Esophagus mucosa (tissue), 1 donor: ENCODE data around the gene ROMO1. TPM values are rescaled to one million over a fixed set of nuclear protein-coding genes. Genes with fewer than 3 reads are reported as not detected.

Source experiments
- ATAC-seq: fragments of 200-7000 bp; cut with Tn5 transposase; one replicate; pipeline ENCODE4 v1.9.1; 2020
- total RNA-seq: library from RNA; stranded (reverse); gene quantifications from one replicate; pipeline ENCODE4 v1.2.4, GENCODE V29; 2023
- donor health status: DM: yes; HTN: yes; CAD: no.

Gene ROMO1
- total RNA-seq = 136 TPM

DNA sequence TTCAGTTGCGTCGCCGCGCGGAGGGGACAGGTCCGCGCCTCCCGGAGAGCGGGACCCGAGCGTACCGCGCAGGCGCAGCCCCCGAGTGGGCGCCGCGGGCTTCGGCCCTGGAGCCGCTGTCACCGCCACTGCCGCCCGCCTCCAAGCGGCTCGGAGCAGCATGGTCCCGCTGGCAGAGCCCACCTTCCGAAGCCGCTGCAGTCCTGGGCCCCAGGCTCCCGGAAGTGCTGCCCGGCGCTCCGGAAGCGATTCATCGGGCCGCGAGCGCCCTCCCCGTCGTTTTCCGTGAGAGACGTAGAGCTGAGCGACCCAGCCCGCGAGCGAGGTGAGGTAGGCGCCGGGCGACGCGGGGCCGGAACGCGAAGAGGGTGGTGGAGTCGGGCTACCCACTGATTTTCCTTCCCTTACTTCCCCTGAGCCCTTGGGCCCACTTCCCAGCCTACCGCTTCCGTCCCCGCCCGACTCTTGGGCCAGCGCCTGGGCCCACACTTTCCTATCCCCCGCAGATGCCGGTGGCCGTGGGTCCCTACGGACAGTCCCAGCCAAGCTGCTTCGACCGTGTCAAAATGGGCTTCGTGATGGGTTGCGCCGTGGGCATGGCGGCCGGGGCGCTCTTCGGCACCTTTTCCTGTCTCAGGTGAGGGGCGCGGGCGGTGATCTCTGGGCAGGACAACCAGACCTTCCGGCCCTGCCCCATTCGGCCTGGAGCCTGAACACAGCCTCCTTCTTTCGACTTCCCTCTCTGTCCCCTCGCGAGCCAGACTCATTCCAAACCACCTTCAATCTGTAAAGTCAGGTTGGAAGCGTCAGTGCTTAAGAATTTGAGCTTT lies at the start of gene ROMO1, which contains the start of gene NFS1:
TSS of gene ROMO1 (plus strand) at position 279 of the 830 bp plus-strand sequence. CDS start at position 507, 228 bp downstream.
TSS of gene NFS1 (minus strand) at position 226 of the 830 bp plus-strand sequence. CDS start at position 162, 64 bp downstream.
- peak; percentile 86 for ATAC-seq

DNA sequence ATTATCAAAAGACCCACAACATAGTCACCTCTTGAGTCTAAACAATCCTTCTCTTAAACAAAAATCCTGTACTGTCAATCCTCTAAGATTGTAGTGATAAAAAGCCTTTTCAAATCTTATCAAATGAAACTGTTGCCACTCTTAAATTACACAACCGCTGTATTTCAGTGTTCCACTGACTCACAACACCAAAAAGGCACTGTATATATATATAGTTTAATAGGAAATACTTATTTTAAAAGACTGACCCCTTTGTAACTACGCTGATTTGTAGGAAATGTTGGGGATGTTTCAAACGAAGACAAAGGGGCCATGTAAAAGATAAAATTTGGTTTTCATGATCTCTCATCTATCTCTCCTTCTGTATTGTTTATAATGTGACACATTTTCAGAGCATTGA lies 48.6 kb upstream of the ROMO1 start:
- ATAC-seq = no peak

DNA sequence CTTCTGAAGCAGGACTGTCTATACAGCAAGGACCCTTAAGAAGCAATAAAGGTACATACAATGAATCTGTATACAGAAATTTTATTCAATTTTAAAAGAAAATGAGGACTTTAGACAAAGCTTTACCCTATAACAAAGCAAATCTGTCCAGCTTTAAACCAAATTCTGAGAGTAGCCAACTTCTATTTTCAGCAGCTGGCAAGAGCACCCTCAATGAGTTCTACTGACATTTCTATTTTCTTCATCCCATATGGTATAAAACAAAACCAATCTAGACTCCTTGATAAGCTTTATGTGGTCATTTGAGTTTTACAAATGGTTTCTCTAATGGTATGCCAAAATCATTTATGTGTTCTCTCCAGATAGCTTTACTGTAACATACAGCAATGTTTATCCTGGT lies 47.2 kb upstream of the ROMO1 start:
- ATAC-seq = no peak

DNA sequence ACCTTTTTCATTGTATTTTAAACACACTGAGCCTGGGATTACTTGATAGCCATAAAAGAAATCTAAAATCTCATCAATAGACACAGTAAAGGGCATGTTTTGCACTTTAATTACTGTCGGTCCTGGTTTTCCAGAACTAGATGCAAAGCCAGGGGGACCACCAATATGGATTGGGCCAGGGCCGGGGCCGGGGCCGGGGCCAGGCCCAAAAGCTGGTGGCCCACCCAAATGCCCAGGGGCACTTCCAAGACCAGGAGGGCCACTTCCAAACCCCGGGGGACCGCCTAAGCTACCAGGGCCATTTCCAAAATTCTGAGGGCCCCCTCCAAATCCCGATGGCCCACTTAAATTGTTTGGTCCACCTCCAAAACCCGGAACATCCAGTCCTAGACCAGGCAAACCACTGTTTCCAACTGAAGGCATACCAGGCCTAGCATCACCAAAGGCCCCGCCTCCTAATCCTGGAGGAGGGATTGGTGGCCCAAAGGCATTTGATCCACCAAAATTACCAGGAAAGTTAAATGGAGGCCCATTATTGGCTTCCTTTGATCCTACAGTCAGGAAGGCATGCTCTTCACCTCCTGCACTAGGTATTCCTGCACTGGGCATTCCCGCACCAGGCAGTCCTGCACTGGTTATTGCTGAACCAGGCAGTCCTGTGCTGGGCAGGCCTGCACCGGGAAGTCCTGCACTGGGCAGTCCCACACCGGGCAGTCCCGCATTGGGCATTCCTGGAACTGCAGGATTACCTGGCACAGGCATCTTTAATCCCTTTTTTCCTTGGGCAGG lies 46.4 kb upstream of the ROMO1 start:
- ATAC-seq = peak; percentile 37

DNA sequence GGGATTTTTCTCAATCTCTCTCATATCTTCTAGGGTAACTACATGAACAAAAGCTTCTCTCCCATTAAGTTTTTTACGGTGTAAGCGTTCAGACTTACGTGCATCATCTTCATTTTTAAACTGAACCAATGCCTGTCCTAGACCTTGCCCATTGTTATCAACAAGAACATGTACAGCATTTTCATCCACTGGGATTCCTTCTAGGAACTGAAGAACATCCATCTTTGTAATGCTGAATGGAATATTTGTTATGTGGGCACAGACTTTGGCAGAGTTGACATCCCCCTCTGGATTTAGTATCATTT lies 45.8 kb upstream of the ROMO1 start:
- ATAC-seq = no peak

DNA sequence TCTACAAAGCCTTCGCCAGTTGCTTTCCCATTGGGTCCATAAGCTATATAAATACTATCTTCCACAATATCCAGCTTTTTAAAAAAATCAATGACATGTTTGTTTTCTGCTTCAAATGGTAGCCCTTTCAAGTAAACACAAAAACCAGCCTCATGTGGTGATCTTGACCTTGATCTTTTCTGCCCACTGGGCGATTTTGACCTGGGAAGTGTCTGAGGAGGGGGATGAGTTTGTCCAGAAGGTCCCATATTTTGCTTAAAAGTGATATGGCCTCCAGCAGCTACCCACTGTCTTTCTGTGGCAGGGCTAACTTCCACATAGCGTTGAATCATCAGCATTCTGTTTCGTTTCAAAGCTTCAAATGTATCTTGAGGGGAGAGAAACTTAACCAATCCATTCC lies 45.3 kb upstream of the ROMO1 start:
- no peak for ATAC-seq

DNA sequence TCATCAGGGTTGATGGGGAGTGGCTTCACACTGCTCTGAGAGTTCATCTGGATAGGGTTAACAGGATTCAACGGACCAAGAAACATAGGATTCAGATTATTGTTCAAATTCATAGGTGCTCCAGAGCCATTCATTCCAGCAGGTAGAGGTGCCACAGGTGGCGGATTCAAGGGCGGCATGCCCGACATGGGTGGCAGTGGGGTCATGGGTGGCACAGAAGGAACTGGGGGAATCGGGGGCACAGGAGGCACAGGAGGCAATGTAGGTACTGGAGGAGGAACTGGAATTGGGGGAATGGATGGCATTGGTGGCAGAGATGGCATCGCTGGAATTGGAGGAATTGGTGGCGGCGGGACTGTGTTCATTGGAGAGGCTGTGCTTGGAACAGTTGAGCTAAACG lies 44.8 kb upstream of the ROMO1 start:
- no peak for ATAC-seq

DNA sequence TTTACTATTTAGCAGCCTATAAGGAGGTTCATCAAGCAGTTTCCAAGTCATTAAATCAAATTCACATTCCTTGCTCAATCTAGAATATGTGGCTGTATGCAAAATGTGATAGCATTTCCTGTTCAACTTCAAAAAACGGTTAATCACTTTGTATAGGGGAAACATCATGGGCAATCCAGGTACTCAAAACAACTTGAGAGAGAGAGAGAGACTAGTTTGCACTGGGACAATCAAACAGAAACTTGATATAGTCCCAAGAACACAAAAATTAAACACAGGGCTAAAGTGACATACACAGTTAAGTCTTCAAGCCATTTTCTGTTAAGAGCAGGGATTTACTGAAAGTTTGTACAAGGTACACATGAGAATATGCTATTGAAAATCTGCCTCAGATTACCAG lies 41.9 kb upstream of the ROMO1 start:
- ATAC-seq = no peak

DNA sequence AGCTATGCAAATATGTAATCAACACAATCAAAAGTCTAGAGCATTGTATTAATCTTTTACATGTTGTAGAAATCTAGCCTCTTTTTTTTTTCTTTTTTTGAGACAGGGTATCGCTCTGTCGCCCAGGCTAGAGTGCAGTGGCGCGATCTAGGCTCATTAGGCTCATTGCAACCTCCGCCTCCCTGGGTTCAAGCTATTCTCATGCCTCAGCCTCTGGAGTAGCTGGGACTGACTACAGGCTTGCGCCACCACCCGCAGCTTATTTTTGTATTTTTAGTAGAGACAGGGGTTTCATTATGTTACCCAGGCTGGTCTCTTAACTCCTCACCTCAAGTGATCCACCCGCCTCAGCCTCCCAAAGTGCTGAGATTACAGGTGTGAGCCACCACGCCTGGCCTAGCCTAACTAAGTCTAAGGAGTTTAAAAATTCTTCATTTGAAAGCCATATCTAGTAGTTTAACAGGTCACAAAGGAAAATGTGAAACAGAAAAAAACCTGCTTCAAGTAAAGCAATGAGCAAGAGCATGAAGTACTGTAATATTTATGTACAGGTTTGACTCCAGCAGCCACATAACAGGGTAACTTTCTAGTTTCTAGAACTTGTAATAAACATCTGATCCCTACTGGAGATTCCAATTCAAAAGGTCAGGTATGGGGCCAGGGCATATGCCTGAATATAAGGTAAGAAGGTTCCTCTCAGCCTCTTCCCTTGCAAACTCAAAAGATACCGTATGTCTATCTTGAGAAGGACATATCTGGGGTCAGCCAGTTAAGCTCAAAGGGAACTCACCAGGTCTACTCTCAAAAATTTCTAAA lies 38.9 kb upstream of the ROMO1 start:
- no peak for ATAC-seq

DNA sequence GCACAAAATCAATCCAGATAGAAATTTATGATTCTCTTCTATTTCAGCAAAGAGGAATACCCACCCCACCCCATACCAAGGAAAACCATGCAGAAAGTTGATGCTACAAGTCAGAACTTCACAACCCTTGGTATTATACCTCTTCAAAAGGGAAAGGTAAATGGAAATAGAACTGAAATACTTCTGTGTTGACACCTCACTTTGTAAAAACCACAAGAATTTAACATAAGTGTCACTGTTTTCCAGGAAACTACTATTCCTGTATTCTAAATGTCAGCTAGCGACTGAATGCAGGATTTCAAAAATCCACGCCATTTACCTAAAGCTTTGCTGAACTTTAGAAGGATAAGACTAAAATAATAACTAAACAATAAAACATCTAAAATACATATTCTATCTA lies 38.2 kb upstream of the ROMO1 start:
- ATAC-seq = no peak

DNA sequence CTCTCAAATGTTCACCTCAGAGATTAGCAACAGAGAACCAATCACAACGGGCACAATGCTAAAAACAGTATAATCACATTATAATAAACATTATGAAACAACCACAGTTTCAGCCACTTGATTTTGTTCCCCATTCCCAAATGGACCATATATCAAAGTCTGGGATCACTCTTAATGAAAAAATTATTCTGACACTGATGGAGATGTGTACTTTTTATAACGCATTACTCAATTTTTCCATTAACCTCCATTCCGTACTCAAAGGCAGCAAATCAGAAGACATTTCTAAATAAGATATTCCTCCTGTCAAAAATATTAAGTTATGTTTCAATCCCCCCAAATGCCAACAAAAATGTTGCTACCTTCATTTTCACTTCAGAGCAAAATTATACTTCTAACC lies 37.3 kb upstream of the ROMO1 start:
- ATAC-seq = no peak

DNA sequence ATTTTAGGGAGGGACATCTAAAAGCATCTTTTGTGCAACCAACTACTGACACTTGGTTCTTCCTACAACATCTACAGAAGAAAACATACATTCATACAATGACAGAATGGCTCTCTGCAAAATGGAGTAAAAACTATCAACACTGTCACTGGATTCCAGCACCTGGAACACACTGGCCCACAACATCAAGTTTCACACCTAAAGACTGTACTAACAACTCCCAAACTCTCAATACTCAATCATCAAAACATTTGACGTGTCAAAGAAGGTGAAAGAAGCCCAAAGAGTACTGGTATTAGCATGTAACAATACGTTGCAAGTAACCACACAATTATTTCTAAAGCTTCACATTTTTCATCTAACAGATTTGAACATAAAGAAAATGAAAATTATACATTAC lies 36.7 kb upstream of the ROMO1 start:
- ATAC-seq = no peak

DNA sequence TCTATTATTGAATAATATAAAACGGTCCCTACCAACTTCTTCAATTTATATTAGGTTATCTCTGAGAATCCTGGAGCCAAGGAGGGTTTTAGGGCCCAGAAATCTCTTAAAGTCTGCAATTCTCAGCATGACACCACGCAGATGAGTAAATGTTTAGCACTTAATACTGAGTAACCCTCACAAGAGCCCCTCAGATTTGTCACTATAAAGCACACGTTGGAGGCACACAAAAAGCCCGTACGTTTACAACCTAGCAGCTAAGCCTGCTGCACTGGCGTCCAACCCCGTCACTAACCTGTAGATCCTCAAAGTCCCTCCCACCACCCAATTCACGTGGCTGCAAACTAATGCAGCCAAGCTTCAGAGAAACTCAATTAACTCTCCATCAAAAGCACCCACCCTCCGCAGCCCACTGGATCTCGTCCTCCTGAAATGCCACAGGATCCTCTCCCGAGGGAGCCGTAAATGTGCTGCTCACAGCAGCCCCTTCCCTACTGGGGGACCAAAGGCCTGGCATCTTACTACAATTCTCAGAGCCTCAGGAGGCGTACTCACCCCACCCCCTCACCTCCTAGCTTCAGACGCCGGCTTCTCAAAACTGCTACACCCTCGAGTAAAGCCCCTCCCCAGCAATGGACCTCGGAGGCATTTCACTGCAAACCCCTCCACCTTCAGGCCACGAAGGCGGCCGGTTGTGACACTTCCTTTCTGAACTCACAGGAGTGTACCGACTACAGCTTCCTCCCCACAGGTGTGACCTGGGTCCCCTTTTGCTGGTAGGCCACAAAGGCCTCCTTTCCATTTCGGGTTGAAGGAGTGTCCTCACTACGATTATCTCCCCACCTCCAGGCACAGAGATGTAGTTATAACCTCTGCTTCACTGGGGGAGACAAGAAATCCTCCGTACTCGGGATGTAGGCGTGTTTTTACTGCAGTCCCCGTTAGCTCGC lies 35.4 kb upstream of the ROMO1 start:
- peak; percentile 57 for ATAC-seq

DNA sequence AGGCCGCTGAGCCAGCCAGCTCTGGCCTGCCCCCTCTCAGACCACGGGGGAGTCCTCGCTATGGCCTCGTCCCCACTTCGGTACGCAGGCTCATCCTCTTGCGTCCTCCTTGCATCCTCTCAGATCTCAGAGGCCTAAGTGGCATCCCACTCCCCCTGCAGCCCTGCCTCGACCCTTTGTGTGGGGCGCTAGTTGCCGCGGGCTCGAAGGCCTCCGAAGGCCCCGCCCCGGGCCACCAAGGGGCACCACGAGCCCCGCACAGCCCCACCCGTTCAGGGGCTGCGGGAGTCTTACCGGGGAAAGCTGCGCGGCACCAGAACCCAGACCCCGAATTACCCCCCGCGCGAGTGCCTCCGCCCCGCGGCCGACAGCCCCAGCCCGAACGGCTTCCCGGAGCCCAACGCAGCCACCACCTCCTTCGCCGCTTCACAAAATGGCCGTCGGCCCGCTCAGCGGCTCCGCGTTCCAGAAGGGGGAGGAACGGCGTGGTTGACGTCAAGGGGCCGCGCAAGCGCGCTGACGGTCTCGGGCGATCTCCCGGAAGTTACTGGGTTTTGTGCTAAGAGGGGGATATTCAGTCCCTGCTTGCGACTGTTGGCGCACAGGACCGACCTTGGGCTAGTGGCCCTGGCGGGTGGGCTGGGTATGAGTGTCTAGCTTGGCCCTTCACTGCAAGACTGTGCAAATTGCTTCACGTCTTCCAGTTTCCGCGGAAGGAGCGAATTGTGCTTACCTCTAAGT lies 34.6 kb upstream of the ROMO1 start, which contains the start of the genes CPNE1 and RBM12:
TSS of gene CPNE1 (minus strand) at position 435 of the 741 bp plus-strand sequence. CDS start 31,977 bp downstream, outside the sequence.
TSS of gene RBM12 (minus strand) at position 435 of the 741 bp plus-strand sequence. CDS start 9,578 bp downstream, outside the sequence.
- ATAC-seq = peak; percentile 92

DNA sequence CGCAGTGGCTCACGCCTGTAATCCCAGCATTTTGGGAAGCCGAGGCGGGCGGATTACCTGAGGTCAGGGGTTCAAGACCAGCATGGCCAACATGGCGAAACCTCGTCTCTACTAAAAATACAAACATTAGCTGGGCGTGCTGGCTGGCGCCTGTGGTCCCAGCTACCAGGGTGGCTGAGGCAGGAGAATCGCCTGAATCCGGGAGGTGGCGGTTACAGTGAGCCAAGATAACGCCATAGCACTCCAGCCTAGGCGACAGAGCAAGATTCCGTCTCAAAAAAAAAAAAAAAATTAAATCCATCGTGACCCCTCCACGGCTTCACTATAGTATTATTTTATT lies 33.3 kb upstream of the ROMO1 start:
- ATAC-seq = no peak

DNA sequence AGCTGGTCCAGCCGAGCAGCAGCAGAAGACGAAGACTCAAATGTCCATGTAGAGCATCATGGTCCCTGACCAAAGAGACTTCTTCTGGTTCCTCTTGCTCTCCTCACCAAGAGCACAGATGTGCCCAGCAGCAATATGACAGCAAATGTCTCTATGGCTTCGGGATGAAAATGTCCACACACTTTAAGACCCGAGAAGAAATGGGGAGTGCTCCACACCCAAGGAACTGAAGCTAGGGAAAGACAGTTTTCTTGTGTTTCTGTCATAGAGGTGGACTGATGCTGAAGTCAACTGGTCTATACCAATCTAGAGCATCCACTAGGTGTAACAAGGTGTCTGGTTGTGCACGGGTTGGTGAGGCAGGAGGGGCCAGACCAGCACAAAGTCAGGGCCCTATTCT lies 30.0 kb upstream of the ROMO1 start:
- ATAC-seq = no peak

DNA sequence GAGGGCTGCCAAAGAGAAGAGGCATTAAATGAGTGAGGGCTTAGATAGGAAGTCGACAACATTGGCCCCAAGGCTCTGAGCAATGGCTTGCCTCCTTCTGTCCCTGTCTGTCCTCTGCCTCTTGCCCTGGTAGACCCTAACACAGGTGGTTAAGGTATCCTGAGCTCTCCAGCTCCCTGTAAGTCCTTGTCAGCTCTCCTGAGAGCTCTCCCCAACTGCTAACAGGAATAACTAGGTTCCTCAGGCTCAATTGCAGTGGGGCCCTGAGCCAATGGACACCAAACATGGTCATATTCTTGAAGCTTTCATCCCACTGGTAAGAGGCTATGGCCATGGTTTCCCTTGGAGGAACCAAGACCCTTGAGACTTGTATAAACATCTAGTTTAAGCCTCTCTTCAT lies 29.5 kb upstream of the ROMO1 start:
- no peak for ATAC-seq

DNA sequence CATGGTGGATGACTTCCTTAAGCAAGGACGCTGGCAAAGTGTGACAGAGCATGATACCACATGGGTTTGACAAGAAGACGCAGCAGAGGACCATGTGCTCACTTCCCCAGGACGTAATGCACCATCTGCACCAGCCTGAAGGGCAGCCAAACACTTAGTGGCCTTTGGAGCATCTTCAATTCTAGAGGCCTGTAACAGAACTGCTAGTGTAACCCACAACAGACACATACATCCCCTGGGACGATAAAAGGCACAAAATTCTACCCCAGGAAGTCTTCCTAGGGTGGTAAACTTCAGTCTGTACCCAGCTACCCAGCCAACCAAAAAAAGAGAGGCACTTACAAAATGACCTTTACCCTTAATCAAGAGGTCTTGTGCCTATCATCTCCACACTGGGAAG lies 25.3 kb upstream of the ROMO1 start:
- no peak for ATAC-seq

DNA sequence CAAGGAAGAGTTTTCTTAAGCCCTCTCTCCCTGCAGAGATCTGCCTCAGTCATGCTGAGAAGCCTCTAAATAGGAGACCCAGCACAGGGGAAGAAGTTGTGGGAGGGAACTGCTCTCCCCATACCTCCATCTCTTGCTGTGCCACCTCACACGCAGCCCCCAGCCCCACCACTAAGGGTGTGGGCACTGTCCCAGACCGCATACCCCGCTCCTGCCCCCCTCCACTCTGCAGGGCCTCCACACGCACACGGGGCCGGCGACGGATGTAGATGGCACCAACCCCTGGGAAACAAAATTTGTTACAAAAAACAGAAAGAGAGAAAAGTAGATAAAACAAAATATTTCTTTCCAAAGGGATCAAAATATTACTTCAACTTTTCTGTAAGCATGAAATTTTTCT lies 24.3 kb upstream of the ROMO1 start:
- ATAC-seq = no peak

DNA sequence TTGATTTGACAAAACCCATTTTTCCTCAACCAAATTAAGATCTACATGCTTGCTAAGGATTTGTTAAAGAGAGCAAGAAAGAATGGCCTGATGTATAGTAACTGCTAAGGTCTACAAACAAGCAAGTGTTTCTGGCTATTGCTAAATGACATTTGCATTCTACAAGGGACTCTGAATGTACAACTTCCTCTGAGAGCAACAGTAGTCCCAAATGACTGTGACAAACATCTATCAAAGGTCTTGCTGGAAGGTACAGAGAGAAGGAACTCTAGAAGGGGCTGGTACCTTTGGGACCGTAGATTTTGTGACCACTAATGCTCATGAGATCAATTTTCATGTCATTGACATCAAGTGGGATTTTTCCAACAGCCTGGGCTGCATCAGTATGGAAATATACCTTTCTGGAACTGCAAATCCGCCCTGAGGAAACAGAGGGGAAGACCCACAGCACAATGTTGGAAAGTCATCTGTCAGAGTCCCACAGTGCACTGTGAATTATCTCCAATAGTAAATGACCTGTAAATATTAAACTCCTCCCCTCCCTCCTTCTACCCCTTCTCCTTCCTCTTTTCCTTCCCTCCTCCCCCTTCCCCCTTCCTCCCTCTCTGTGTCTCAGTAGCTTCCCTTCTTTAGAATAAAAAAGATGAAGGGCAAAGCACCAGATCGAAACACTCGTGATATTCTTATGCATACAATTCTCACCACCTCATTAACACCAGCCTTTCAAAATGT lies 18.6 kb upstream of the ROMO1 start:
- ATAC-seq = no peak
